ENCODE results near the gene ADGRV1.
A peak's percentile ranks its signal among the peaks of the same experiment; 100 is the strongest.
"Not testable (repeated sequence)": the region's sequence is repeated elsewhere in the genome, so short reads cannot be mapped to it uniquely, and the experiment has no call there.

Gene ADGRV1

DNA sequence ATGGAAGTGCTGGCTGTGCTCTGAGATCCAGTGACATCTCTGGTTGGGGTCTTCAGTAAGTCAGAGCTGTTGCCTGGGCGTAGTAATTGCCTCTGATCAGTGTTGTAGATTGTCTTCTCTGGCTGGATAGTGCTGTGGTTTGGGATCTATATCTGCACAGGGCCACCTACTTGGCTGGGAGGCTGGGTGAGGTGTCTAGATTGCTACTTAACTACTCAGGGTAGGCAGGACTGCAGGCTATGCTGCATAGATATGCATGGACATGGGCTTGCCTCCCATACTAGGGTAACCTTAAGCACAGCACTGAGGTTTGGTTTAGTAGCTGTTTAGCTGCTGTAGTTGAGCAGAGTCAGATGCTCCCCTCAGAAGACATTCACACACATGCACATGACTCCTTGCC is 181.0 kb downstream of the ADGRV1 start:
- no peak for DNase-seq (ENCODE audit: low read depth in 2 of 2)

DNA sequence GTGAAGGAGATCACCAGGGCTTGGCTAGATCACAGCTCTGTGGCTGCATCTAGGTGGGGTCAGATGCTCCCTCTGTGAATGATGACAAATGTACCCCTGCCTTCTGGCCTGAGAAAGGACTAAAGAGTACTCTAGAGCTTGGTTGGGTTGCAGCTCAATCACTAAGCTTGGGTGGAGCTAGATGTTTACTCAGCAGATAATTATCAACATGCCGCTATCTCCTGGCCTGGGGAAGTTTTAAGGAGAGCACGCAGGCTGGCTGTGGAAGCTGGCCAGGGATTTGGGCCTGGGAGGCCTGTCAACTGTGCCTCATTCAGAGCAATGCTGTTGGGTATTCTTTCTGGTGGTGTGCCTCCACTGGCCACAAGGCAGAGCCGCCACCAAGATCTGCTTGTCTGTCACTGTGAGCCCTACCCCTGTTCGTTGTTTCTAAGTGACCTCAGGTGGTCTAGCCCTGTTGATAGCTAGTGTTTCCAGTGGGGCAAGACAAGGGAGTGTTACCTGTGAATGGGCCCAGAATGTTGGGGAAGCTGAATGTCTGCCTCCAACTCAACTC is 181.7 kb downstream of the ADGRV1 start:
- DNase-seq (ENCODE audit: low read depth in 2 of 2): no peak

DNA sequence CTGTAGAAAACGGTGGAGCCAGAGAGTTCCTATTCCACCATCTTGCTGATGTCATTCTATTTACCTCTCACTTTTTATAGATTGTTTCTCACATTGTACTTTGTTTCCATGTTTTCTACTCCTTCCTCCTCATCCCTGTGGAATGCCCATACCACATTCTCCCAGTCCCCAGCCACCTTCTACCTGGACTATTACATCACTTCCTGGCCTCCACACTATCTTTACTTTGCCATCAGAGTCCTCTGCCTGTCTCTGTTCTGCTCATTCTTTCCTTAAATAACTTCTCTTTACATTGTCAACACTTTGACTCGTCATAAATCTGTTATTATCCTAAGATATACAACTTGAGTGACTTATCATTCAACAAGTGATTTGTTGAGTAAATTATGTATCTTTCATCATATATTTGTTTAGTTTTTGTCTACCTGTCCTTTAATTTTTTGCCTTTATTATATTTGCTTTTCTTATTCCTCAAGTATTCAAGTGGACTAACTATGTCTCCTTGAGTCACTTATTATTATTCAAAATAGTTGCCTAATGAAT is 182.5 kb downstream of the ADGRV1 start:
- no peak for DNase-seq (ENCODE audit: low read depth in 2 of 2)

DNA sequence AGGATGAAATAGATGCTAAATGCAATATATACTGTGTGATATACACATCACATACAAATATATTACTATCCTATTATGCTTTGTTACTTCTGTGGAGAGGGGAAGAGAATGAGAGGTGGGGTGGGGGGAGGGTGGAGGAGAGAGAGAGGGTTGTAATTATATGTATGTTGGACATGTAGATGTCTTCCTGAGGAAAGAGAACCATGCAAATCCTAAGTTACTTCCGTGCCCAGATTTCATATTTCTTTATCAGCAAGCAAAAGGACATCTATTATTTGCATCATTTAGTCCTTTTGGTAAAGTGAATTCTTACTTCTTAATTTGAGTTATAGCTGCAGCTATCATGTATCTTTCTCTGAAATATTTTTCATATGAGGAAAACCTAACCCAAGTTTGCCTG is 187.5 kb downstream of the ADGRV1 start:
- no peak for DNase-seq (ENCODE audit: low read depth in 2 of 2)

DNA sequence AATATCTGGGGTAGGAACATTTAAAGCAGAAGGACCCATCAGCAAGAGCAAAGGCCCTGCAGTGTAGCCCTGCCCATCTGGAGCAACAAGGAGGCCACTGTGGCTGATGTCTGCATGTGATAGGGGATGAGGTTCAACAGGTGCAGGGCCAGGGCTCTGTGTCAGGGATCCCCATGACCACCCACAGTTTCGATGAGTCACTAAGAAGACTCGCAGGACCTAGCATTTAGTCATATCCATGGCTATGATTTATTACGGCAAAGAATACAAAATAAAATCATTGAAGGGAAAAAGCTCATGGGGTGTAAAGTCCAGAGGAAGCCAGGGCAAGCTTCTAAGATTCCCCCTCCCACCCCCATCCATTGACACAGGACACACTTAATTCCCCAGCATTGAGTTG is 188.6 kb downstream of the ADGRV1 start:
- DNase-seq (ENCODE audit: low read depth in 2 of 2): no peak

DNA sequence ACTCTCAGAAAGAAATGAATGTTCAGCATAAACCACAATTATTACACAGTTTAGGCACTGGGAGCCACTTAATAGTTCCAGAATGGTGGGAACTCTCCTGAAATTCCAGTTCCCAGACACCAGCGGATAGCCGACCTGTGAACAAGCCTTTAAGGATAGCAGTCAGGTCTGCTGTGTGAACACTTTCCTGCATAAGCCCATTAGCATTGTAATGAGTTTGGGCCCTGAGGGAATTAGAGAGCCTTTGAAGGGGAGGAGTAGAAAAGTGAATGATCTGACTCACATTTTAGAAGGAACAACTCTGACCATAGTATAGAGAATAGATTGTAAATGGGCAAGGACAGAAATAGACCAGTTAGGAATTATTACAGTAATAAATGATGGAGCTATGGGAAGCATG is 189.1 kb downstream of the ADGRV1 start:
- DNase-seq (ENCODE audit: low read depth in 2 of 2): no peak

DNA sequence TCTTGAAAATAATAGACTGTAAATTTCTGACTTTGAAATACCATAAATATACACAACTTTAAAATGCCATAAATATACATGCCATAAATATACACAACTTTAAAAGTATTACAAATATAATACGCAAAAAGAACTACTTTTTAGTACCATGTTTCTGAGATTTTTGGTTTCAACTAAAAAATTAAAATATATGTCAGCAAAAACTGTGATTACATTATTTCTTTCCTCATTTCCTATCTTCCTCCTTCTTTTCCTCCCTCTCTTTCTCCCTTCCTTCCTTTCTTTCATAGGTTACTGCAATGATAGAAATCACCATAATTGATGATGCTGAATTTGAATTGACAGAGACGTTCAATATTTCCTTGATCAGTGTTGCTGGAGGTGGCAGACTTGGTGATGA is 200.5 kb downstream of the ADGRV1 start:
- no peak for DNase-seq (ENCODE audit: low read depth in 2 of 2)

DNA sequence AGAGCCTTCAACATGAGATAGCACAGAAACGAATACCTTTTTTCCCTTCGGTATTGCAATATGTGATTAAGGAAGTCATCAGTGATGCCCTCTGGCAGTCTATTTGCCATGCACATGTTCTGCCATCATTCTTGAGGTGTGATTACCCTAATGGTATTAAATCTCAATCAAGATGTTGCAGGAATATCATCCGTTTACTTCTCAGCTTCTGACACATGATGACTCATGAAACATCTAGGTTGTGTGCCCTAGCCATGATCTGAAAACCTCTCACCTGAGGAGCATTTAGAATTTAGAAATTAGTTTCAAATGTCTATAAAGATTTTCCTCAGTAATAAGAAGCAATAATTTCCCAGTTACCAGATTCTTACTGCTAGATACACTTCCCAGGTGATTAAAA is 209.1 kb downstream of the ADGRV1 start:
- no peak for DNase-seq (ENCODE audit: low read depth in 2 of 2)

DNA sequence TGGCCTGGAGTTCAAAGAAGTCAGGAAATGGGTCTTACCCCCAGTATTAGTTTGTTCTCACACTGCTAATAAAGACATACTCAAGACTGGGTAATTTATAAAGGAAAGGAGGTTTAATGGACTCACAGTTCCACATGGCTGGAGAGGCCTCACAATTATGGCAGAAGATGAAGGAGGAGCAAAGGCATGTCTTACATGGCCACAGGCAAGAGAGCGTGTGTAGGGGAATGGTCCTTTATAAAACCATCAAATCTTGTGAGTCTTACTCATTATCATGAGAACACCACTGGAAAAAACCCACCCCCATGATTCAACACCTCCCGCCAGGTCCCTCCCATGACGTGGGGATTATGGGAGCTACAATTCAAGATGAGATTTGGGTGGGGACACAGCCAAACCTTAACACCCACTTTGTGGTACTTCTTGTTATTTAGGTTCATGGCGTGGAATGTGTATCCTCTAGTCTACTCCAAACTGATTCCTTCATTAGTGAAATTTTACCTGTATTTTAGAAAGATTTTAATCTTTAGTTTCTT is 211.5 kb downstream of the ADGRV1 start:
- DNase-seq (ENCODE audit: low read depth in 2 of 2): not testable (repeated sequence)

DNA sequence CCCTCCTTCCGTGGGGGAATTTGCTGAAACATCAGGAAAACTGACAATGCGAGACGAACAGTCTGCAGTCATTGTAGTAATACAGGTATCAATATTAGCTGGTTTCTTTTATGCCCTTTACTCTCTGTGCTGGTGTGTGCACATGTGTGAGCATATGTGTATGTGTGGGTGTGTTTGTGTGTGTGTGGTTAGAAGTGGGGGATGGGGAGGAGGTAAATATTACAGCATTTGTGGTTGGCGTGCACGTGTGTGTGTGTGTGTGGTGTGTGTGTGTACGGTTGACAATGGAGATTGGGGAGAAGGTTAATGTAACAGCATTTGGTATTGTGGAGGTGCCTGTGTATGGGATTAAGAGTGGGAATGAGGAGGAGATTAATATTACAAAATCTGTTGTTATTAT is 219.4 kb downstream of the ADGRV1 start:
- no peak for DNase-seq (ENCODE audit: low read depth in 2 of 2)

DNA sequence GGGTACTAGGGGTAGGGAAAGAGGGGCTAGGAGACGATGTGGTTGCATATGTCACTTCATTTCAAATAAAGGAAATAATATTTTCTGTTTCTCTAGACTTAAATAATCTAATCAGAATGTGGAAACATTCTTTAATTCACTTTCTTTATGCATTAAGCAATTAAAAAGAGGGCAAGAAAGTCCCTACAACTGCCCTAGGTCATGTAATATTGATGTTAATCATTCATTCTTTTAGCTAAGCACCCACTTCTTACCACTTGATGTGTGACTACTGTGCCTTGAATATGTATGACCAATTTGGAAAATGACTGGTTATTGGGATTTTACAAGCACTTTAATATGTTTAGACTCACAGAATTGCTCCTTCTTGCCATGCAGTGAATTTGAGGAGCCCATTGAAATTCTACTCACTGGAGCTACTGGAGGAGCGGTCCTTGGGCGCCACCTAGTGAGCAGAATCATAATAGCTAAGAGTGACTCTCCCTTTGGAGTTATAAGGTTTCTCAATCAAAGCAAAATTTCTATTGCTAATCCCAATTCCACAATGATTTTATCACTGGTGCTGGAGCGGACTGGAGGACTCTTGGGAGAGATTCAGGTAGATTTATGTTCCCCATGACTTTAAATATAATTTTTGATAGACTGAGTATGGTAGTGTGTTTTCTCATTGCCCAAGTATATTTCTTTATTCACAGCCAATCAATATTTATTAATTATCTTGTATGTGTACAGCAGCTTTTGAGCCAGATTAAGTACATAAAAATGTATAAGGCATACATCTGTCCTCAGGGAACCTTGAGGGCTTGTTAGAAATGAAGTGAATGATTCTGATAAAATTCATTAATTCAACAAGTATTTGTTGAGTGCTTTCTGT is 225.1 kb downstream of the ADGRV1 start:
- peak; percentile 27 to 61 for DNase-seq (ENCODE audit: low read depth in 2 of 2)

DNA sequence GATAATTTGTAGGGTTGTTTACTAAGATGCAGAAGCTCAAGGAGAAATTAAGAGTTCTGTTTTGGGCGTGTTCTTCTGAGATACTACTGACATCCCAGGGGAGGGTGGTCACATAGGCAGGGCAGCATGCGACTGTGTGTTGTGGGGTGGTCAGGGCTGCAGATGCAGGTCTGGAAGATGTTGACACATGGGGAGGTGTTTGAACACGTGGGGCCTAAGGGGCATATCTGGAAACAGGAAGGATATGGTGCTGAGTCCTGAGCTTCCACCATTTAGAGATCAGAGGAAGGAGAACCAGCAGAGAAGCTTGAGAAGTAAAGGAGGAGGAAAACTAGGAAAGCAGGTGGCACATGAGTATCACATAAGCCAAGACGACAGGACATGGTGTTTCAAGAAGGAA is 228.2 kb downstream of the ADGRV1 start:
- no peak for DNase-seq (ENCODE audit: low read depth in 2 of 2)

DNA sequence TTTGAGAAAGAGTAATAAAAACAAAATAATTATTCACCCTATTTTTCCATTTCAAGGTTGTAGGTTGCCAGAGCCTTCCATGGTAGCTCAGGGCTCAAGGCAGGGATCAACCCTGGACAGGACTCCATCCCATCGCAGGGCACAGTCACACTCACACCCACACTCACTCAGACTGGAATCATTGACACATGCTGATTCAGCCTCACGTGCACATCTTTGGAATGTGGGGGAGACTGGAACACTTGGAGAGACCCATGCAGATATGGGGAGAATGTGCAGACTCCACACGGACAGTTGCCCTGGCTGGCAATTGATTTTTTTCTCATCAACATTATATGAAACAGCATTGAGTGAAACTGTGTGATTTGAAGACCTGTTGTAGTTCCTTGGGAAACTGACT is 234.1 kb downstream of the ADGRV1 start:
- no peak for DNase-seq (ENCODE audit: low read depth in 2 of 2)

DNA sequence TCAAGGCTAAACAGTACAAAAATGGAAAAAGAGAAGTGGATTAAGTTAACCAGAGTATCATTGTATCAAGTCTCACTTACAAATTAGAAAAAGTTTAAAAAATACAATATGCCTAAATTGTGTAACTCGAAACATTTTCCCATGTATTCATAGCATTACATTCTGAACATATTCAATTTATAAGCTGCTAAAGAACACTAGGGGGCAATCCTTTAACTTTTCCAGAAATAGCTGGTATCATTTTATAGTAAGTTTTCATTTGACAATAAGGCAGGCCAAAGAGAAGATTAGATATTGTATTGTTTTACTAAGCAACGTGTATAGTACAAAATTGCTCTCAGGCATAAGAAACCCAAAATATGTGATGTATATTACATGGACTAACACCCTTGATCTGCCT is 234.6 kb downstream of the ADGRV1 start:
- DNase-seq (ENCODE audit: low read depth in 2 of 2): no peak

DNA sequence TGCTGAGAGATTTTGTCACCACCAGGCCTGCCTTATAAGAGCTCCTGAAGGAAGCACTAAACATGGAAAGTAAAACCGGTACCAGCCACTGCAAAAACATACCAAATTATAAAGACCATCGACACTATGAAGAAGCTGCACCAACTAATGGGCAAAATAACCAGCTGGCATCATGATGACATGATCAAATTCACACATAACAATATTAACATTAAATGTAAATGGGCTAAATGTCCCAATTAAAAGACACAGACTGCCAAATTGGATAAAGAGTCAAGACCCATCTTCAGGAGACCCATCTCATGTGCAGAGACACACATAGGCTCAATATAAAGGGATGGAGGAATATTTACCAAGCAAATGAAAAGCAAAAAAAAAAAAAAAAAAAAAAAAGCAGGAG is 238.3 kb downstream of the ADGRV1 start:
- not testable (repeated sequence) for DNase-seq (ENCODE audit: low read depth in 2 of 2)

DNA sequence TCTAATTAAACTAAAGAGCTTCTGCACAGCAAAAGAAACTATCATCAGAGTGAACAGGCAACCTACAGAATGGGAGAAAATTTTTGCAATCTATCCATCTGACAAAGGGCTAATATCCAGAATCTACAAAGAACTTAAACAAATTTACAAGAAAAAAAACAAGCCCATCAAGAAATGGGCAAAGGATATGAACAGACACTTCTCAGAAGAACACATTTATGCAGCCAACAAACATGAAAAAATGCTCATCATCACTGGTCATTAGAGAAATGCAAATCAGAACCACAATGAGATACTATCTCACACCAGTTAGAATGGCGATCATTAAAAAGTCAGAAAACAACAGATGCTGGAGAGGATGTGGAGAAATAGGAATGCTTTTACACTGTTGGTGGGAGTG is 241.5 kb downstream of the ADGRV1 start:
- not testable (repeated sequence) for DNase-seq (ENCODE audit: low read depth in 2 of 2)

DNA sequence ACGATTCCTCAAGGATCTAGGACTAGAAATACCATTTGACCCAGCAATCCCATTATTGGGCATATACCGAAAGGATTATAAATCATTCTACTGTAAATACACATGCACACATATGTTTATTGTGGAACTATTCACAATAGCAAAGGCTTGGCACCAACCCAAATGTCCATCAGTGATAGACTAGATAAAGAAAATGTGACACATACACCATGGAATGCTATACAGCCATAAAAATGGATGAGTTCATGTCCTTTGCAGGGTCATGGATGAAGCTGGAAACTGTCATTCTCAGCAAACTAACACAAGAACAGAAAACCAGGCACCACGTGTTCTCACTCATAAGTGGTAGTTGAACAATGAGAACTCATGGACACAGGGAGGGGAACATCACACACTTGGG is 241.9 kb downstream of the ADGRV1 start:
- not testable (repeated sequence) for DNase-seq (ENCODE audit: low read depth in 2 of 2)

DNA sequence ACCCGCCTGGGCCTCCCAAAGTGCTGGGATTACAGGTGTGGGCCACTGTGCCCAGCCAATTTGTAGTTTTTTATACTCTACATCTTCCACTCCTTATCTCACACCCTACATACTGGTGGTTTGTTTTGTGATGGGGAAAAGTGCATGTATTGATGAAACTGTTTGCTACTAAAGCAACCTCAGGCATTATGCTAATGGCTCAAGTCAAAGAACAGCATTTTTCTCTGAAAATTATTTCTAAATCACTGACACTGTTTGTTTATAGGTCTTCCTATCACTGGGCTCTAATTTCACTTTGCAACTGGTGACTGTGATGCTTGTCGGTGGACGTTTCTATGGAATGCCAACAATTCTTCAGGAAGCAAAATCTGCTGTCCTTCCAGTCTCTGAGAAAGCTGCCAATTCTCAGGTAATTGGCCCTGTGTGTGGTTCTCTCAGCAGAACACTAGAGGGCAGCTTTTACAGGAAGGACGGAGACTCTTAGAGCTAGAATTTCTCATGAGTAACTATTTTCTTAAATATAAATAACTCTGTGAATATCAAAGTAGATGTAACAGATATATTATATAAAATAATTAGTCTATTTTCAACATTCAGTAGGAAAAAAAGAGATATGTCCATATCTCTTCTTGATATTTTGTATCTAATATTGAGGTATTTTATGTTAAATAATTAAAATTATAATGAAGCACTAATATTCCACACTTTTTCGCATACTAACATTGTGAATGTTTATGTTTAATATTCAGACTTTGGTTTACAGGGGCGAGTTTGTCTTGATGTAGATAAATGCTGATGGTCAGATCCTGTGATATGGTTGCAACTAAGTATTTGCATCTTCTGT is 244.1 kb downstream of the ADGRV1 start:
- DNase-seq (ENCODE audit: low read depth in 2 of 2): no peak

DNA sequence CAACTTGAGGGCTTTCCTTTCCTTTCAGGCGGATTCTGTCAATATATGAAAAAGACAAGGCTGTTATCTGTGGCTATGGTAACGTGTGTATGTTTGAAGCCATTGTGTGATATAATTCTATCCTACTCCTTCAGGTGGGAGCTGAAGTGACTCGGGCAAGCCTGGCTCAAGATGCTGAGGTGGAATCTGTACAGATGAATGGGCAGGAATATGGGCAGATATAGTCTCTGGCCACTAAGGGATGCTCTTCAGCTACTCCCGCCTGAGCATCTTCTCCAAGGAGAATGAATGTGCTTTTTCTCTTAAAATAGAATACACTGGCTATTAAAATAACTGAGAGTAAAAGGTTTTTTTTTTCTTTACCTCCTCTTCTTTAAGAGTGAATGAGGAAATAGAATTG is 244.8 kb downstream of the ADGRV1 start:
- no peak for DNase-seq (ENCODE audit: low read depth in 2 of 2)

DNA sequence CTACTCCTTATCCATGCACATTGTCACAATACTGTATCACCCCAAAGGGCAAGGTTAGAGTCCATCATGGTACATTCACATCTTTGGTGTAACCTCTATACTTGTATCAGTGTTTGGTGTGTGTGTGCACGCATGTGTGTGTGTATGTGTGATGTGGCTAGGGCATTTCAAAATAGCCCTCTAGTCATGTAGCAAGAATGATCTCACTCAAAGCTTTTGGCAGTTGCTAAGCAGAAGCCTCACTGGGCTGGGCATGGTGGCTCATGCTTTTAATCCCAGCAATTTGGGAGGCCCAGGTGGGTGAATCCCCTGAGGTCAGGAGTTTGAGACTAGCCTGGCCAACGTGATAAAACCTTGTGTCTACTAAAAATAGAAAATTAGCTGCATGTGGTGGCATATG is 245.3 kb downstream of the ADGRV1 start:
- DNase-seq (ENCODE audit: low read depth in 2 of 2): no peak

DNA sequence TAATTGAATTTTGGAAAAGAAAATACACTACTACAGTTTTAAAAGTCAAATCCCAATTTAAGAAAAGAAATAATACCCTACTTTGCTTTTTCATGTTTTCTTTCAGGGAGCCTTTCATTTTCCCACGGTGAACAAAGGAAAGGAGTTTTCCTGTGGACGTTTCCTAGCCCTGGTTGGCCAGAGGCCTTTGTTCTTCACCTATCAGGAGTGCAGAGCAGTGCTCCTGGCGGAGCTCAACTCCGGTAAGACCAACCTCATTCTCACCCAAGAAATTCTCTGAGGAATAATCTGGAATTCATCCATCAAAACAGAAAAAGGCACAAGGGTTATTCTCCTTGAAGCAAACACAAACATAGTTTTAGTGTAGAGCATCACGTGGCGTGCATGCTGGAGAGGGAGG is 248.9 kb downstream of the ADGRV1 start:
- DNase-seq (ENCODE audit: low read depth in 2 of 2): no peak
